Astrocyte (in vitro differentiated cells and primary cell): Measurements from ENCODE around the gene BOLL. TPM values are rescaled to one million over a fixed set of nuclear protein-coding genes. Genes with fewer than 3 reads are reported as not detected.

ENCODE experiments used
- DNase-seq: peaks from one replicate; pipeline ENCODE4 v3.0.0-alpha.2; 2010; ENCODE audit warnings: low read depth
- FAIRE-seq: peaks from 2 replicates; lab custom pipeline; 2011; peaks lifted over from hg19 to GRCh38; lab: Jason Lieb, UNC
- H2AFZ ChIP-seq: 2 replicates; pipeline ENCODE4 v1.6.0; 2012; ENCODE audit warnings: low read depth, low read length, inconsistent platforms
- H3K27ac ChIP-seq: 2 replicates; pipeline ENCODE4 v1.5.1; 2011; ENCODE audit warnings: low read depth, low read length, inconsistent platforms
- H3K27me3 ChIP-seq: 2 replicates; pipeline ENCODE4 v1.6.0; 2011; ENCODE audit warnings: low read length, inconsistent platforms; ENCODE audit not compliant: insufficient read depth
- H3K36me3 ChIP-seq: 2 replicates; pipeline ENCODE4 v1.5.1; 2011; ENCODE audit warnings: low read length, inconsistent platforms; ENCODE audit not compliant: insufficient read depth
- H3K4me1 ChIP-seq: 2 replicates; pipeline ENCODE4 v1.5.1; 2011; ENCODE audit warnings: low read length, inconsistent platforms; ENCODE audit not compliant: insufficient read depth
- H3K4me2 ChIP-seq: 2 replicates; pipeline ENCODE4 v1.6.0; 2012; ENCODE audit warnings: low read length, inconsistent platforms
- H3K4me3 ChIP-seq: 2 replicates; pipeline ENCODE4 v1.5.1; 2011; ENCODE audit warnings: low read depth, mild to moderate bottlenecking, low read length, inconsistent platforms; ENCODE audit not compliant: insufficient read depth
- H3K79me2 ChIP-seq: 2 replicates; pipeline ENCODE4 v1.6.0; 2012; ENCODE audit warnings: mild to moderate bottlenecking, low read length, inconsistent platforms; ENCODE audit not compliant: insufficient read depth
- H3K9ac ChIP-seq: 2 replicates; pipeline ENCODE4 v1.6.0; 2012; ENCODE audit warnings: mild to moderate bottlenecking, low read length, inconsistent platforms
- H3K9me3 ChIP-seq: 2 replicates; pipeline ENCODE4 v1.5.1; 2012; ENCODE audit warnings: low read depth, mild to moderate bottlenecking, low read length, inconsistent platforms; ENCODE audit not compliant: insufficient read depth
- H4K20me1 ChIP-seq: 2 replicates; pipeline ENCODE4 v1.6.0; 2012; ENCODE audit warnings: low read length, inconsistent platforms; ENCODE audit not compliant: insufficient read depth
- H3K27ac Mint-ChIP-seq: one replicate; pipeline ENCODE4 v1.8.0; 2021; ENCODE audit warnings: mild to moderate bottlenecking, mixed read lengths; ENCODE audit not compliant: unreplicated experiment
- H3K27me3 Mint-ChIP-seq: one replicate; pipeline ENCODE4 v1.8.0; 2021; ENCODE audit warnings: low read depth, mixed read lengths; ENCODE audit not compliant: unreplicated experiment
- H3K36me3 Mint-ChIP-seq: one replicate; pipeline ENCODE4 v1.8.0; 2021; ENCODE audit warnings: low read depth, mixed read lengths; ENCODE audit not compliant: unreplicated experiment
- H3K4me1 Mint-ChIP-seq: one replicate; pipeline ENCODE4 v1.8.0; 2021; ENCODE audit warnings: low read depth, mixed read lengths; ENCODE audit not compliant: unreplicated experiment
- H3K4me3 Mint-ChIP-seq: one replicate; pipeline ENCODE4 v1.8.0; 2021; ENCODE audit warnings: mild to moderate bottlenecking, moderate library complexity, mixed read lengths; ENCODE audit not compliant: unreplicated experiment
- H3K9me3 Mint-ChIP-seq: one replicate; pipeline ENCODE4 v1.8.0; 2021; ENCODE audit warnings: mild to moderate bottlenecking, mixed read lengths; ENCODE audit not compliant: unreplicated experiment
- CTCF ChIP-seq: IDR thresholded peaks from 2 replicates; pipeline ENCODE4 v1.5.1; 2011; ENCODE audit warnings: low read depth, mild to moderate bottlenecking, inconsistent platforms, low read length, moderate library complexity; ENCODE audit not compliant: insufficient read depth
- EZH2 ChIP-seq: IDR thresholded peaks from 2 replicates; pipeline ENCODE4 v1.6.1; 2012; ENCODE audit warnings: mild to moderate bottlenecking, low read length, inconsistent platforms; ENCODE audit not compliant: insufficient read depth
- total RNA-seq: library from RNA; stranded (reverse); gene quantifications from 2 replicates; pipeline ENCODE4 v1.2.1, GENCODE V29; 2021

BOLL gene
- total RNA-seq, 1 donor from 2014 or later: not detected

GRCh38 chr2:197810016-197810415 lies 24.9 kb upstream of the BOLL start:
- H3K4me1 ChIP-seq: no peaks in the 10 kb centered on the region
- Mint-ChIP-seq H3K9me3 (no peaks in the 10 kb centered on the region), H3K4me1 (no peaks in the 10 kb centered on the region), H3K36me3 (no peaks in the 10 kb centered on the region), H3K27ac (no peak overlapping the region), H3K27me3 (peaks cover 10% of the 10 kb centered on the region), H3K4me3 (no peak overlapping the region)
- TF ChIP-seq CTCF: no peak
- no peak for TF ChIP-seq EZH2
- no peak overlapping the region for H2AFZ ChIP-seq
- H3K4me3 ChIP-seq: no peak overlapping the region
- no peaks in the 10 kb centered on the region for H3K36me3 ChIP-seq
- FAIRE-seq (no peak), DNase-seq (no peak)
- H3K4me2 ChIP-seq: no peak overlapping the region
- H3K9me3 ChIP-seq: no peaks in the 10 kb centered on the region
- no peaks in the 10 kb centered on the region for H4K20me1 ChIP-seq
- H3K27ac ChIP-seq: no peak overlapping the region
- H3K9ac ChIP-seq: no peak overlapping the region
- no peaks in the 10 kb centered on the region for H3K79me2 ChIP-seq
- H3K27me3 ChIP-seq: peaks cover 12% of the 10 kb centered on the region

DNA sequence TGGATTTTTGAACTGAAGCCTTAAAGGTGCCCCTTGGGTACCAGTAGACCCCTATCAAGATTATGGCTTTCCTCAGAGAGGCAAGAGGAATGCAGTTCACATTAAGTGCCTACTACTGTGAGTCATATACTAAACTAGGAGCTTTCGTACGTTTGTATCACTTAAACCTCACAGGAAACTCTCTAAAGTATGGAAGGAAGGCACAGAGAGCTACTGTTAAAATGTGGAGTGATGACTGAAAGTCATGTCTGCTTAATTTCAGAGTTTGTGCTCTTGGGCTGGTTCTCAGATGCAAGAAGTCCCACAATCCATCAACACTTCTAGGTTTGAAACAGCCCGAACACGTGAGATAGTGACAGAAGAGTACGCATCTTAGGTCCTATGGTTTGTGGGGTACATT lies 23.9 kb upstream of the BOLL start:
- H3K4me1 ChIP-seq: peaks cover 1% of the 10 kb centered on the region
- no peaks in the 10 kb centered on the region for H3K9me3 ChIP-seq
- no peak for DNase-seq
- H3K4me3 ChIP-seq: no peak overlapping the region
- peaks cover 8% of the 10 kb centered on the region for H3K27me3 Mint-ChIP-seq
- no peak for FAIRE-seq
- no peaks in the 10 kb centered on the region for H4K20me1 ChIP-seq
- H3K36me3 ChIP-seq: no peaks in the 10 kb centered on the region
- no peak overlapping the region for H3K9ac ChIP-seq
- H3K4me2 ChIP-seq: no peak overlapping the region
- H3K27me3 ChIP-seq: peaks cover 13% of the 10 kb centered on the region
- no peaks in the 10 kb centered on the region for H3K36me3 Mint-ChIP-seq
- H3K4me3 Mint-ChIP-seq: no peak overlapping the region
- no peak overlapping the region for H2AFZ ChIP-seq
- no peaks in the 10 kb centered on the region for H3K9me3 Mint-ChIP-seq
- H3K27ac ChIP-seq: no peak overlapping the region
- TF ChIP-seq CTCF (no peak), EZH2 (no peak)
- peaks cover under 1% of the 10 kb centered on the region for H3K4me1 Mint-ChIP-seq
- H3K79me2 ChIP-seq: no peaks in the 10 kb centered on the region
- no peak overlapping the region for H3K27ac Mint-ChIP-seq

- DNase-seq: no peak
- no peak for FAIRE-seq
- Histone ChIP-seq H3K9me3 (no peaks in the 10 kb centered on the region), H3K27me3 (peaks cover 21% of the 10 kb centered on the region), H3K79me2 (no peaks in the 10 kb centered on the region), H2AFZ (peak overlapping the region; percentile 84), H3K36me3 (no peaks in the 10 kb centered on the region), H4K20me1 (no peaks in the 10 kb centered on the region), H3K27ac (no peak overlapping the region), H3K4me1 (peaks cover 3% of the 10 kb centered on the region), H3K9ac (no peak overlapping the region), H3K4me3 (peak overlapping the region; percentile 72), H3K4me2 (peak overlapping the region; percentile 88)
- H3K4me3 Mint-ChIP-seq: peak overlapping the region; percentile 84
- peaks cover 2% of the 10 kb centered on the region for H3K4me1 Mint-ChIP-seq
- no peak overlapping the region for H3K27ac Mint-ChIP-seq
- TF ChIP-seq EZH2 (no peak), CTCF (no peak)
- H3K9me3 Mint-ChIP-seq: no peaks in the 10 kb centered on the region
- H3K27me3 Mint-ChIP-seq: peaks cover 15% of the 10 kb centered on the region
- no peaks in the 10 kb centered on the region for H3K36me3 Mint-ChIP-seq
These were observed 20.9 kb upstream of the BOLL start for GRCh38 chr2:197805715-197806633.
